ENCODE measurements around the gene GPR146. TPM values are rescaled to one million over a fixed set of nuclear protein-coding genes. Genes with fewer than 3 reads are reported as not detected.
A peak's percentile ranks its signal among the peaks of the same experiment; 100 is the strongest.

The GPR146 gene
- total and polyA plus RNA-seq, 7 donors, result 3.0 to 33.5 (median 10.8) TPM

- H3K27ac ChIP-seq, result peak overlapping the region; percentile 71 to 78 (median 76)
- H3K36me3 ChIP-seq, result peaks cover 0 to 18% (median 0%) of the 10 kb centered on the region in 4 donors
- intact Hi-C loops (cut with DNase I), result no loop called here
- WGBS, 2 donors, result 70 to 80% methylated on average over 25 of the region's 25 CpGs
- no peaks in the 10 kb centered on the region for H3K9me3 ChIP-seq
- peak; percentile 86 for DNase-seq
- H3K4me3 ChIP-seq, result peak overlapping the region; percentile 13 to 44 (median 38)
- peaks cover 0 to 62% (median 55%) of the 10 kb centered on the region in 4 donors for H3K4me1 ChIP-seq
- TF ChIP-seq POLR2A (IDR thresholded peaks at IDR 0.05) (no peak), POLR2AphosphoS5 (IDR thresholded peaks at IDR 0.05) (peak in 3 of 4 donors; percentile 39 to 50 (median 44)), CTCF (IDR thresholded peaks at IDR 0.05) (no peak), EP300 (IDR thresholded peaks at IDR 0.05) (no peak)
- no peaks in the 10 kb centered on the region for H3K27me3 ChIP-seq
These were observed 10.1 kb downstream of the GPR146 start for GRCh38 chr7:1054438-1054837.

GRCh38 chr7:1054861-1055450, 10.6 kb downstream of the GPR146 start:
- H3K9me3 ChIP-seq, result no peaks in the 10 kb centered on the region
- WGBS, 2 donors, result 36 to 78% methylated on average over 32 of the region's 32 CpGs
- peaks cover 0 to 18% (median 0%) of the 10 kb centered on the region in 4 donors for H3K36me3 ChIP-seq
- H3K4me3 ChIP-seq, result peak overlapping the region; percentile 13 to 44 (median 38)
- DNase-seq, result peak; percentile 94
- peak overlapping the region; percentile 71 to 78 (median 76) for H3K27ac ChIP-seq
- intact Hi-C loops (cut with DNase I), result no loop called here
- no peaks in the 10 kb centered on the region for H3K27me3 ChIP-seq
- peak; percentile 20 to 65 (median 54) for TF ChIP-seq POLR2AphosphoS5 (IDR thresholded peaks at IDR 0.05)
- TF ChIP-seq CTCF (IDR thresholded peaks at IDR 0.05), result no peak
- peaks cover 0 to 64% (median 55%) of the 10 kb centered on the region in 4 donors for H3K4me1 ChIP-seq

GRCh38 chr7:1055491-1055955, 11.2 kb downstream of the GPR146 start:
- Histone ChIP-seq H3K4me1 (peaks cover 0 to 68% (median 55%) of the 10 kb centered on the region in 4 donors), H3K9me3 (no peaks in the 10 kb centered on the region), H3K36me3 (peaks cover 0 to 18% (median 0%) of the 10 kb centered on the region in 4 donors), H3K27ac (peak overlapping the region; percentile 71 to 78 (median 76)), H3K4me3 (peak overlapping the region; percentile 13 to 44 (median 38)), H3K27me3 (no peaks in the 10 kb centered on the region)
- intact Hi-C loops (cut with DNase I), result no loop called here
- 50 to 83% methylated on average over 15 of the region's 15 CpGs for WGBS, 2 donors
- no peak for TF ChIP-seq POLR2AphosphoS5 (IDR thresholded peaks at IDR 0.05)
- TF ChIP-seq POLR2A (IDR thresholded peaks at IDR 0.05), result no peak
- no peak for TF ChIP-seq CTCF (IDR thresholded peaks at IDR 0.05)
- no peak for TF ChIP-seq EP300 (IDR thresholded peaks at IDR 0.05)
- no peak for DNase-seq

- Histone ChIP-seq H3K4me1 (peaks cover 0 to 66% (median 49%) of the 10 kb centered on the region in 4 donors), H3K27ac (peak overlapping the region; percentile 71 to 78 (median 76)), H3K27me3 (no peaks in the 10 kb centered on the region), H3K4me3 (peak overlapping the region; percentile 13 to 44 (median 38)), H3K36me3 (peaks cover 0 to 18% (median 0%) of the 10 kb centered on the region in 4 donors), H3K9me3 (no peaks in the 10 kb centered on the region)
- no peak for TF ChIP-seq POLR2A (IDR thresholded peaks at IDR 0.05)
- no peak for TF ChIP-seq POLR2AphosphoS5 (IDR thresholded peaks at IDR 0.05)
- no peak for TF ChIP-seq EP300 (IDR thresholded peaks at IDR 0.05)
- TF ChIP-seq CTCF (IDR thresholded peaks at IDR 0.05), result no peak
- WGBS, 2 donors, result 63 to 86% methylated on average over 36 of the region's 36 CpGs
- intact Hi-C loops (cut with DNase I), result no loop called here
- no peak for DNase-seq
These were observed 11.8 kb downstream of the GPR146 start for GRCh38 chr7:1055956-1056784.
